Measurements from ENCODE around the gene RHOG.

Gene RHOG

DNA sequence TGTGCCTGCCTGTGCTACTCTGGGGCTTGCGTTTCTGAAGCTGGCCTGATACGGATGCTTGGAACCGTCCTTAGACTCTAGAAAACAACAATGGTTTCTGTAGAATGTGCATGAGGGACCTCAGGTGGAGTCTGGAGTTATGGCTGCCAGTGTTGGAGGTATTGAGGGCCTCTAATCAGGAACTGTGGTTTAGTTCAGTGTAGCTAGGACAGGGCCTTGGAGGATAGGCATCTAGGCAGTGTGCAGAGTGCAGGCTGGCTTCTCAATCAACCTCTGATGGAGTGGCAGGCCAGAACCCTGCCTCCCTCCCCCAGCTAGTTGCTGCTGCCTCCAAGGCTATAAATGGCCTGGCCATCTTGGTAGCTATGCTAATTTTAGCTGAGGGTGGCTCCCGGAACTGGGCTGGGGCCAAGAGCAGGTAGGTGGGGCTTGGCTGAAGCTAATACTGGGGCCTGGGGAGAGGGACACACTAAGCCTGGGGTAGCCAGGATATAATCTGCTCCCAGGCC, 18.7 kb upstream of the RHOG start:
- DNase-seq (ENCODE audit: low read depth in 1 of 2, low spot score in 1 of 2): no peak
- TF ChIP-seq SPI1 (IDR thresholded peaks at IDR 0.05; ENCODE audit: borderline replicate concordance, low read depth) (no peak), POLR2AphosphoS5 (IDR thresholded peaks at IDR 0.05; ENCODE audit: low read depth) (no peak), GABPA (IDR thresholded peaks at IDR 0.05; ENCODE audit: low read depth) (no peak)
- TF ChIP-seq, protein P1, sequence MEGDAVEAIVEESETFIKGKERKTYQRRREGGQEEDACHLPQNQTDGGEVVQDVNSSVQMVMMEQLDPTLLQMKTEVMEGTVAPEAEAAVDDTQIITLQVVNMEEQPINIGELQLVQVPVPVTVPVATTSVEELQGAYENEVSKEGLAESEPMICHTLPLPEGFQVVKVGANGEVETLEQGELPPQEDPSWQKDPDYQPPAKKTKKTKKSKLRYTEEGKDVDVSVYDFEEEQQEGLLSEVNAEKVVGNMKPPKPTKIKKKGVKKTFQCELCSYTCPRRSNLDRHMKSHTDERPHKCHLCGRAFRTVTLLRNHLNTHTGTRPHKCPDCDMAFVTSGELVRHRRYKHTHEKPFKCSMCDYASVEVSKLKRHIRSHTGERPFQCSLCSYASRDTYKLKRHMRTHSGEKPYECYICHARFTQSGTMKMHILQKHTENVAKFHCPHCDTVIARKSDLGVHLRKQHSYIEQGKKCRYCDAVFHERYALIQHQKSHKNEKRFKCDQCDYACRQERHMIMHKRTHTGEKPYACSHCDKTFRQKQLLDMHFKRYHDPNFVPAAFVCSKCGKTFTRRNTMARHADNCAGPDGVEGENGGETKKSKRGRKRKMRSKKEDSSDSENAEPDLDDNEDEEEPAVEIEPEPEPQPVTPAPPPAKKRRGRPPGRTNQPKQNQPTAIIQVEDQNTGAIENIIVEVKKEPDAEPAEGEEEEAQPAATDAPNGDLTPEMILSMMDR (IDR thresholded peaks at IDR 0.05; ENCODE audit: insufficient read depth, low read length): no peak
- TF ChIP-seq, protein P2, sequence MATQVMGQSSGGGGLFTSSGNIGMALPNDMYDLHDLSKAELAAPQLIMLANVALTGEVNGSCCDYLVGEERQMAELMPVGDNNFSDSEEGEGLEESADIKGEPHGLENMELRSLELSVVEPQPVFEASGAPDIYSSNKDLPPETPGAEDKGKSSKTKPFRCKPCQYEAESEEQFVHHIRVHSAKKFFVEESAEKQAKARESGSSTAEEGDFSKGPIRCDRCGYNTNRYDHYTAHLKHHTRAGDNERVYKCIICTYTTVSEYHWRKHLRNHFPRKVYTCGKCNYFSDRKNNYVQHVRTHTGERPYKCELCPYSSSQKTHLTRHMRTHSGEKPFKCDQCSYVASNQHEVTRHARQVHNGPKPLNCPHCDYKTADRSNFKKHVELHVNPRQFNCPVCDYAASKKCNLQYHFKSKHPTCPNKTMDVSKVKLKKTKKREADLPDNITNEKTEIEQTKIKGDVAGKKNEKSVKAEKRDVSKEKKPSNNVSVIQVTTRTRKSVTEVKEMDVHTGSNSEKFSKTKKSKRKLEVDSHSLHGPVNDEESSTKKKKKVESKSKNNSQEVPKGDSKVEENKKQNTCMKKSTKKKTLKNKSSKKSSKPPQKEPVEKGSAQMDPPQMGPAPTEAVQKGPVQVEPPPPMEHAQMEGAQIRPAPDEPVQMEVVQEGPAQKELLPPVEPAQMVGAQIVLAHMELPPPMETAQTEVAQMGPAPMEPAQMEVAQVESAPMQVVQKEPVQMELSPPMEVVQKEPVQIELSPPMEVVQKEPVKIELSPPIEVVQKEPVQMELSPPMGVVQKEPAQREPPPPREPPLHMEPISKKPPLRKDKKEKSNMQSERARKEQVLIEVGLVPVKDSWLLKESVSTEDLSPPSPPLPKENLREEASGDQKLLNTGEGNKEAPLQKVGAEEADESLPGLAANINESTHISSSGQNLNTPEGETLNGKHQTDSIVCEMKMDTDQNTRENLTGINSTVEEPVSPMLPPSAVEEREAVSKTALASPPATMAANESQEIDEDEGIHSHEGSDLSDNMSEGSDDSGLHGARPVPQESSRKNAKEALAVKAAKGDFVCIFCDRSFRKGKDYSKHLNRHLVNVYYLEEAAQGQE (IDR thresholded peaks at IDR 0.05; ENCODE audit: insufficient replicate concordance, low read depth): no peak
- Histone ChIP-seq H3K4me3 (replicated peaks; ENCODE audit: insufficient read depth, low read length) (no peak overlapping the region; the same call in 1 of the 2 replicates), H3K27me3 (ENCODE audit: insufficient read depth, poor library complexity, severe bottlenecking) (no peaks in the 10 kb centered on the region), H3K27ac (replicated peaks) (no peak overlapping the region)

DNA sequence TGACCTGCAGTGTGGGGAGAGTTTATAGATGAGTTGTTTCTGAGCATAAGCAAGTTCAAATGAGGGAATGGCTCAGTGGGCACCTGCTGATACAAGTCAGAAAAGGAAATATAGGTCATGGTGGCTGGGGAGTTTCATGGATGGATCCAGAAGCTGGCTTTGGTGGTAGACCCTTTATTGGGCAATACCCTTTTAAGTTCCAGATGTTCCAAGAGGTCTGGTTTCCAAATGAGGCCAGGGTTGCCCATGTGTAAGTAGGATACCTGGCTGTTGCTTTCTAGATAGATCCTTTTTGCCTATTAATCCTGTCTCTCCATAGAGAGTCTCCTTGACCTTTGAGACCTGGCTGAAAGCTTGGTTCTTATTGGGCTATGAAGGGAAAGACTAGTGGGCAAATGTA, 16.9 kb upstream of the RHOG start:
- DNase-seq (ENCODE audit: low read depth in 1 of 2, low spot score in 1 of 2): no peak
- peak overlapping the region; percentile 87 for H3K4me3 ChIP-seq (replicated peaks; ENCODE audit: insufficient read depth, low read length)
- no peak overlapping the region for H3K27ac ChIP-seq (replicated peaks)
- H3K27me3 ChIP-seq (ENCODE audit: insufficient read depth, poor library complexity, severe bottlenecking): no peaks in the 10 kb centered on the region
- TF ChIP-seq, protein P2 (IDR thresholded peaks at IDR 0.05; ENCODE audit: insufficient replicate concordance, low read depth): no peak
- no peak for TF ChIP-seq GABPA (IDR thresholded peaks at IDR 0.05; ENCODE audit: low read depth)
- no peak for TF ChIP-seq POLR2AphosphoS5 (IDR thresholded peaks at IDR 0.05; ENCODE audit: low read depth)
- TF ChIP-seq SPI1 (IDR thresholded peaks at IDR 0.05; ENCODE audit: borderline replicate concordance, low read depth): no peak
- TF ChIP-seq, protein P1 (IDR thresholded peaks at IDR 0.05; ENCODE audit: insufficient read depth, low read length): no peak

DNA sequence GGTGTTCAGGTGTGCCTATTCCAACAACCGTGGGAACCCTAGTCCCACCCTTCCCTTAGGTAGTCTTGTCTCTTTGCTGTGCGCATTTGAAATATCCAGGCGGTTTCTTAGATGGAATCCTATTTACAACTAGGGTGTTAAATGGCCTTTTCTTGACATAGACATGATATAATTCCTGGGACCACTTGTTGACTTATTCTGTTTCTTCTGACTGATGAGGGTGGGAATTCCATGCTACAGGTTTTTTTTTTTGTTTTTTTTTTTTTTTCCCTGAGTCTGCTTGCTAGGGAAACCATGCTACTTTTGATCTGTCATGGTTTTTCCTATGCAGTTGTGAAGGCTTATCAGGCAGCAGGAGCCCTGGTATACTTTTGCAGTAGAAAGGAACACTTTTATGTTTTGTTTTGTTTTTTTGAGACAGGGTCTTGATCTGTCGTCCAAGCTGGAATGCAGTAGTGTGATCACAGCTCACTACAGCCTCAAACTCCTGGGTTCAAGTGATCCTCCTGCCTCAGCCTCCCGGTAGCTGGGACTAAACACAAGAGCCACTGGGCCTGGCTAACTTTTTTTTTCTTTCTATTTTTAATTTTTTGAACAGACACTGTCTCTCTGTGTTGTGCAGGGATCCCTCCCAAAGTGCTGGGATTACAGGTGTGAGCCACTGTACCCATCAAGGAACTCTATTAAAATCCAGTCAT, 16.2 kb upstream of the RHOG start:
- H3K27ac ChIP-seq (replicated peaks): peak overlapping the region; percentile 90
- no peaks in the 10 kb centered on the region for H3K27me3 ChIP-seq (ENCODE audit: insufficient read depth, poor library complexity, severe bottlenecking)
- DNase-seq (ENCODE audit: low read depth in 1 of 2, low spot score in 1 of 2): no peak
- H3K4me3 ChIP-seq (replicated peaks; ENCODE audit: insufficient read depth, low read length): peak overlapping the region; percentile 87
- TF ChIP-seq POLR2AphosphoS5 (IDR thresholded peaks at IDR 0.05; ENCODE audit: low read depth) (no peak), GABPA (IDR thresholded peaks at IDR 0.05; ENCODE audit: low read depth) (no peak), SPI1 (IDR thresholded peaks at IDR 0.05; ENCODE audit: borderline replicate concordance, low read depth) (no peak)
- TF ChIP-seq, protein P1 (IDR thresholded peaks at IDR 0.05; ENCODE audit: insufficient read depth, low read length): no peak
- TF ChIP-seq, protein P2 (IDR thresholded peaks at IDR 0.05; ENCODE audit: insufficient replicate concordance, low read depth): no peak

All from HL-60 (cell line).